ENCODE measurements around the gene CFAP90. TPM values are rescaled to one million over a fixed set of nuclear protein-coding genes. Genes with fewer than 3 reads are reported as not detected.

CFAP90 gene
- polyA plus RNA-seq, 2 of the 4 experiments (the other 2 are of a cell fraction), result 0.17 to 0.25 TPM

GRCh38 chr5:7886849-7887475 lies 36.0 kb upstream of the CFAP90 start:
- Histone ChIP-seq H3K9me3 (no peaks in the 10 kb centered on the region), H3K4me3 (no peak overlapping the region), H3K27ac (peak overlapping the region; percentile 30 to 42; a peak in 2 of 6 replicates), H3K4me2 (0 out of 3 replicates have a peak overlapping the region, but pooled peaks have one; percentile 27), H3K4me1 (peaks cover 3% of the 10 kb centered on the region; the same call in 1 of the 3 replicates)
- ChIA-PET CTCF (interaction anchor here (0.6 to 3.3 kb wide), 18 partner anchors 9 to 1320 kb away, joined by 3 to 19 read pairs (median 5); partner anchors contain the start of gene MTRR), POLR2A (interaction anchor here (0.9 kb wide), 1 partner anchor 17 kb away, joined by 3 read pairs; no protein-coding TSS in a partner anchor)
- peak; percentile 46 to 69 for TF ChIP-seq RAD21 (conservative IDR thresholded peaks at IDR 0.05 in 1 of 2, IDR thresholded peaks at IDR 0.05 in 1 of 2)
- TF ChIP-seq SMC3 (IDR thresholded peaks at IDR 0.05), result peak; percentile 44; the same call in 2 of the 3 replicates
- no peak for TF ChIP-seq HOXB5 (CRISPR knock-in tag; IDR thresholded peaks at IDR 0.05)
- TF ChIP-seq CTCF (IDR thresholded peaks at IDR 0.05), result peak; percentile 66
- TF ChIP-seq ZSCAN20 (CRISPR knock-in tag; IDR thresholded peaks at IDR 0.05), result no peak
- 62% methylated on average over 7 of the region's 7 CpGs for WGBS (ENCODE audit: missing lambda C conversion rate)
- FAIRE-seq (peak; percentile 18), ATAC-seq (peak; percentile 66 to 77; a peak in 4 of 6 replicates), DNase-seq (ENCODE audit: low read depth in 1 of 2, low spot score in 1 of 2) (peak; percentile 40 to 50)

GRCh38 chr5:7884491-7885267 lies 33.7 kb upstream of the CFAP90 start:
- POLR2A ChIA-PET, result no interaction called here
- no peak overlapping the region for H3K4me3 ChIP-seq
- ATAC-seq (no peak), FAIRE-seq (no peak), DNase-seq (ENCODE audit: low read depth in 1 of 2, low spot score in 1 of 2) (no peak)
- H3K9me3 ChIP-seq, result no peaks in the 10 kb centered on the region
- CTCF ChIA-PET, result interaction anchor here (1.0 to 3.3 kb wide), 2 partner anchors 42 to 130 kb away, joined by 3 to 15 read pairs; no protein-coding TSS in a partner anchor
- TF ChIP-seq FOXS1 (CRISPR knock-in tag; IDR thresholded peaks at IDR 0.05) (no peak), CEBPB (IDR thresholded peaks at IDR 0.05) (no peak), CBX8 (IDR thresholded peaks at IDR 0.05) (no peak), ZNF302 (CRISPR knock-in tag; IDR thresholded peaks at IDR 0.05) (no peak), SREBF2 (IDR thresholded peaks at IDR 0.05) (no peak)
- WGBS (ENCODE audit: missing lambda C conversion rate), result 86% methylated on average over 5 of the region's 5 CpGs
- H3K27ac ChIP-seq, result no peak overlapping the region
- no peak overlapping the region for H3K4me2 ChIP-seq
- H3K4me1 ChIP-seq, result peaks cover 10% of the 10 kb centered on the region

- DNase-seq (ENCODE audit: low read depth in 1 of 2, low spot score in 1 of 2) (no peak), FAIRE-seq (no peak), ATAC-seq (no peak)
- TF ChIP-seq MYC (IDR thresholded peaks at IDR 0.05; ENCODE audit: borderline replicate concordance, low read length) (no peak), HOXB5 (CRISPR knock-in tag; IDR thresholded peaks at IDR 0.05) (no peak), FOSB (CRISPR knock-in tag; IDR thresholded peaks at IDR 0.05) (no peak), HDAC2 (IDR thresholded peaks at IDR 0.05) (no peak), REST (IDR thresholded peaks at IDR 0.05) (no peak), ZSCAN20 (CRISPR knock-in tag; IDR thresholded peaks at IDR 0.05) (no peak), ZC3H11A (IDR thresholded peaks at IDR 0.05) (no peak), RFX5 (IDR thresholded peaks at IDR 0.05) (no peak)
- H3K4me3 ChIP-seq, result no peak overlapping the region
- ChIA-PET CTCF (interaction anchor here (2.1 kb wide), 1 partner anchor 10 kb away, joined by 7 read pairs; no protein-coding TSS in a partner anchor), POLR2A (interaction anchor here (1.3 kb wide), 1 partner anchor 14 kb away, joined by 3 read pairs; the partner anchor contains the start of genes FASTKD3 and MTRR)
- peaks cover 25% of the 10 kb centered on the region for H3K4me1 ChIP-seq
- H3K9me3 ChIP-seq, result no peaks in the 10 kb centered on the region
- 92% methylated on average over 4 of the region's 4 CpGs for whole genome bisulfite sequencing (ENCODE audit: missing lambda C conversion rate)
- no peak overlapping the region for H3K4me2 ChIP-seq
- no peak overlapping the region for H3K27ac ChIP-seq
These were observed 32.0 kb upstream of the CFAP90 start for GRCh38 chr5:7882926-7883325.
